HG02981 (cell line): ENCODE measurements around the gene PIP4K2B.

Source experiments
- ATAC-seq: cut with Tn5 transposase; IDR thresholded peaks from one replicate; pipeline ENCODE4 v1.9.1; 2021; ENCODE audit warnings: mild to moderate bottlenecking, moderate library complexity; ENCODE audit not compliant: unreplicated experiment

Gene PIP4K2B

GRCh38 chr17:38746004-38746848 is 53.1 kb downstream of the PIP4K2B start:
- ATAC-seq = no peak

- no peak for ATAC-seq
Measured at GRCh38 chr17:38745545-38745944, 53.8 kb downstream of the PIP4K2B start.

- no peak for ATAC-seq
Measured at GRCh38 chr17:38743556-38744171, 55.7 kb downstream of the PIP4K2B start.

- ATAC-seq = no peak
Measured at GRCh38 chr17:38742411-38743308, 56.7 kb downstream of the PIP4K2B start.

- no peak for ATAC-seq
Measured at GRCh38 chr17:38741921-38742410, 57.4 kb downstream of the PIP4K2B start.

- ATAC-seq = no peak
Measured at GRCh38 chr17:38741461-38741860, 57.9 kb downstream of the PIP4K2B start.

GRCh38 chr17:38740806-38741205 is 58.5 kb downstream of the PIP4K2B start:
- no peak for ATAC-seq

GRCh38 chr17:38740044-38740443 is 59.3 kb downstream of the PIP4K2B start:
- no peak for ATAC-seq

GRCh38 chr17:38739305-38739704 is 60.1 kb downstream of the PIP4K2B start:
- no peak for ATAC-seq

GRCh38 chr17:38738686-38739085 is 60.7 kb downstream of the PIP4K2B start:
- no peak for ATAC-seq

- ATAC-seq = no peak
Measured at GRCh38 chr17:38738007-38738662, 61.2 kb downstream of the PIP4K2B start.

- ATAC-seq = no peak
Measured at GRCh38 chr17:38735161-38735997, 64.0 kb downstream of the PIP4K2B start.

GRCh38 chr17:38733982-38734973 is 65.1 kb downstream of the PIP4K2B start:
- ATAC-seq = no peak

GRCh38 chr17:38733282-38733981 is 65.9 kb downstream of the PIP4K2B start:
- ATAC-seq = no peak

- no peak for ATAC-seq
Measured at GRCh38 chr17:38732376-38733281, 66.7 kb downstream of the PIP4K2B start.

GRCh38 chr17:38731526-38732294 is 67.6 kb downstream of the PIP4K2B start:
- no peak for ATAC-seq
